Stimulated activated CD8-positive, alpha-beta memory T cell treated with anti-CD3 and anti-CD28 coated beads, Interleukin-15, amount 100 ng/mL, for 4 hours (primary cell): ENCODE results near the gene PHETA1.
"Not testable (repeated sequence)": the region's sequence is repeated elsewhere in the genome, so short reads cannot be mapped to it uniquely, and the experiment has no call there.

Experiments used
- DNase-seq, 2 donors: peaks; one replicate each; pipeline ENCODE4 v3.0.0-alpha.2; 2020; ENCODE audit warnings: low read depth in 2 of 2

PHETA1 gene

GRCh38 chr12:111405149-111405858 lies 36.4 kb upstream of the PHETA1 start:
- DNase-seq, result peak; percentile 98 to 100

GRCh38 chr12:111404362-111405148 lies 35.7 kb upstream of the PHETA1 start:
- DNase-seq, result peak; percentile 73 to 89

GRCh38 chr12:111402490-111402824 lies 33.6 kb upstream of the PHETA1 start:
- DNase-seq, result not testable (repeated sequence)

GRCh38 chr12:111401167-111401605 lies 32.3 kb upstream of the PHETA1 start:
- DNase-seq, result no peak

- DNase-seq, result not testable (repeated sequence)
Measured at GRCh38 chr12:111399741-111400404, 31.0 kb upstream of the PHETA1 start.

GRCh38 chr12:111398530-111398929 lies 29.6 kb upstream of the PHETA1 start:
- DNase-seq, result no peak

- peak; percentile 68 for DNase-seq
Measured at GRCh38 chr12:111396726-111397445, 28.0 kb upstream of the PHETA1 start.

- not testable (repeated sequence) for DNase-seq
Measured at GRCh38 chr12:111396271-111396670, 27.4 kb upstream of the PHETA1 start.

- DNase-seq, result no peak
Measured at GRCh38 chr12:111395336-111396187, 26.7 kb upstream of the PHETA1 start.

GRCh38 chr12:111394480-111394879 lies 25.6 kb upstream of the PHETA1 start:
- no peak for DNase-seq

GRCh38 chr12:111393700-111394300 lies 24.9 kb upstream of the PHETA1 start:
- DNase-seq, result no peak

GRCh38 chr12:111390910-111391309 lies 22.0 kb upstream of the PHETA1 start:
- no peak for DNase-seq

GRCh38 chr12:111389635-111390034 lies 20.7 kb upstream of the PHETA1 start:
- DNase-seq, result no peak

- no peak for DNase-seq
Measured at GRCh38 chr12:111387747-111388323, 18.9 kb upstream of the PHETA1 start.

GRCh38 chr12:111386885-111387284 lies 18.0 kb upstream of the PHETA1 start:
- no peak for DNase-seq

GRCh38 chr12:111384596-111384995 lies 15.7 kb upstream of the PHETA1 start:
- DNase-seq, result no peak

GRCh38 chr12:111379942-111380554 lies 11.2 kb upstream of the PHETA1 start:
- DNase-seq, result no peak

- no peak for DNase-seq
Measured at GRCh38 chr12:111377440-111377839, 8.5 kb upstream of the PHETA1 start.

GRCh38 chr12:111373231-111373630 lies 4.3 kb upstream of the PHETA1 start:
- not testable (repeated sequence) for DNase-seq
